SK-N-SH treated with all-trans-retinoic acid at 6 μM for 48 hours (cell line): ENCODE results near the gene PAMR1.

Experiments used
- BACH2 ChIP-seq: fragments of 250-450 bp; sonication (Bioruptor Pico); IDR thresholded peaks from 2 replicates; pipeline ENCODE4 v1.9.0; 2021; ENCODE audit warnings: mild to moderate bottlenecking, borderline replicate concordance
- TCF4 ChIP-seq: fragments of 250-450 bp; sonication (Bioruptor Pico); IDR thresholded peaks from 2 replicates; pipeline ENCODE4 v1.8.0; 2021; ENCODE audit warnings: mild to moderate bottlenecking, moderate library complexity, borderline replicate concordance
- ZNF70 ChIP-seq: fragments of 450-650 bp; formaldehyde crosslinking; IDR thresholded peaks from 2 replicates; pipeline ENCODE4 v1.5.0; 2020; ENCODE audit warnings: mild to moderate bottlenecking, moderate library complexity

- TF ChIP-seq BACH2 (CRISPR knock-in tag) (no peak), TCF4 (CRISPR knock-in tag) (no peak), ZNF70 (no peak)
Observed at GRCh38 chr11:35470616-35471015, 54.8 kb downstream of the PAMR1 start.
